SU-DHL-6 (cell line): ENCODE measurements around the gene TRIM40.
"Not testable (repeated sequence)": the region's sequence is repeated elsewhere in the genome, so short reads cannot be mapped to it uniquely, and the experiment has no call there.

Experiments used
- CTCF ChIP-seq: fragments of 200-600 bp; sonication (generic); IDR thresholded peaks from one replicate; pipeline ENCODE4 v1.5.1; 2017; ENCODE audit warnings: antibody characterized with exemption, mild to moderate bottlenecking, low read length, moderate library complexity; ENCODE audit not compliant: insufficient read depth, poor library complexity, severe bottlenecking
- EZH2phosphoT487 ChIP-seq: fragments of 200-600 bp; sonication (generic), shearing (Covaris generic); conservative IDR thresholded peaks from 2 replicates; pipeline ENCODE4 v1.6.1; 2018; ENCODE audit warnings: mild to moderate bottlenecking, antibody characterized with exemption, low read length, moderate library complexity, mixed read lengths

GRCh38 chr6:30165238-30165637 lies 29.3 kb downstream of the TRIM40 start:
- not testable (repeated sequence) for TF ChIP-seq CTCF, EZH2phosphoT487
